D721Med (cell line): Measurements from ENCODE around the gene TMEM91.
"Not testable (repeated sequence)": the region's sequence is repeated elsewhere in the genome, so short reads cannot be mapped to it uniquely, and the experiment has no call there.

ENCODE experiments used
- DNase-seq: peaks from one replicate; pipeline ENCODE4 v3.0.0; 2011; ENCODE audit warnings: low spot score; ENCODE audit not compliant: insufficient read length
- FAIRE-seq: peaks from 2 replicates; lab custom pipeline; 2011; peaks lifted over from hg19 to GRCh38; lab: Jason Lieb, UNC
- TF ChIP-seq, protein P1 (sequence below): IDR thresholded peaks from 2 replicates; pipeline ENCODE4 v1.5.1; 2012; ENCODE audit warnings: mild to moderate bottlenecking, control low read depth; ENCODE audit not compliant: insufficient read depth; ENCODE audit errors: missing control alignments

Gene TMEM91

GRCh38 chr19:41341669-41342490, 34.5 kb upstream of the TMEM91 start:
- FAIRE-seq (no peak), DNase-seq (no peak)
- TF ChIP-seq, protein P1, sequence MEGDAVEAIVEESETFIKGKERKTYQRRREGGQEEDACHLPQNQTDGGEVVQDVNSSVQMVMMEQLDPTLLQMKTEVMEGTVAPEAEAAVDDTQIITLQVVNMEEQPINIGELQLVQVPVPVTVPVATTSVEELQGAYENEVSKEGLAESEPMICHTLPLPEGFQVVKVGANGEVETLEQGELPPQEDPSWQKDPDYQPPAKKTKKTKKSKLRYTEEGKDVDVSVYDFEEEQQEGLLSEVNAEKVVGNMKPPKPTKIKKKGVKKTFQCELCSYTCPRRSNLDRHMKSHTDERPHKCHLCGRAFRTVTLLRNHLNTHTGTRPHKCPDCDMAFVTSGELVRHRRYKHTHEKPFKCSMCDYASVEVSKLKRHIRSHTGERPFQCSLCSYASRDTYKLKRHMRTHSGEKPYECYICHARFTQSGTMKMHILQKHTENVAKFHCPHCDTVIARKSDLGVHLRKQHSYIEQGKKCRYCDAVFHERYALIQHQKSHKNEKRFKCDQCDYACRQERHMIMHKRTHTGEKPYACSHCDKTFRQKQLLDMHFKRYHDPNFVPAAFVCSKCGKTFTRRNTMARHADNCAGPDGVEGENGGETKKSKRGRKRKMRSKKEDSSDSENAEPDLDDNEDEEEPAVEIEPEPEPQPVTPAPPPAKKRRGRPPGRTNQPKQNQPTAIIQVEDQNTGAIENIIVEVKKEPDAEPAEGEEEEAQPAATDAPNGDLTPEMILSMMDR: peak; percentile 1

DNA sequence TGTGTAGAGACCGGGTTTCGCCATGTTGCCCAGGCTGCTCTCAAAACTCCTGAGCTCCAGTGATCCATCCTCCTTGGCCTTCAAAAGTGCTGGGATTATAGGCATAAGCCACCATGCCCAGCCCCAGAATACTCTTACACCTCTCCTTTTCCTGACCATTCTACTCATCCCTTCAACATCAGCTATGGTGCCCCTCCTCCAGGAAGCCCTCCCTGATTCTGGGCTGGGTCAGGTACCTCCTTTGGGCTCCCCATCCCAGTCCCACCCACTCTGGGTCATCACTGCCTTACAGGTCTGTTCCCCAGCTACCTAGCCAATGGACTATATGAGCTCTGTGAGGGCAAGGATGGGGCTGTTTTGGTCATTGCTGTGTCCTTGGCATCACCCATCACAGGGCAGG, 32.2 kb upstream of the TMEM91 start:
- no peak for DNase-seq
- no peak for FAIRE-seq
- TF ChIP-seq, protein P1: no peak

DNA sequence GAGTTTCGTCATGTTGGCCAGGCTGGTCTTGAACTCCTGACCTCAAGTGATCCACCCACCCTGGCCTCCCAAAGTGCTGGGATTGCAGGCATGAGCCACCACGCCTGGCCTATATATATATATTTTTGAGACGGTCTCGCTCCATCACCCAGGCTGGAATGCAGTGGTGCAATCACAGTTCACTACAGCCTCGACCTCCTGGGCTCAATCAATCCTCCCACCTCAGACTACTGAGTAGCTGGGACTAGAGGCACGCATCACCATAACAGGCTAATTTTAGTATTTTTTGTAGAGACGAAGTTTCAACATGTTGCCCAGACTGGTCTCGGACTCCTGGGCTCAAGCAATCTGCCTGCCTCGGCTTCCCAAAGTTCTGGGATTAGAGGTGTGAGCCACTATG, 29.4 kb upstream of the TMEM91 start:
- DNase-seq, FAIRE-seq: not testable (repeated sequence)

- DNase-seq (no peak), FAIRE-seq (no peak)
- TF ChIP-seq, protein P1: no peak
Observed at GRCh38 chr19:41350735-41351338, 25.5 kb upstream of the TMEM91 start.

GRCh38 chr19:41351339-41352245, 24.7 kb upstream of the TMEM91 start:
- DNase-seq (no peak), FAIRE-seq (no peak)
- TF ChIP-seq, protein P1: no peak

DNA sequence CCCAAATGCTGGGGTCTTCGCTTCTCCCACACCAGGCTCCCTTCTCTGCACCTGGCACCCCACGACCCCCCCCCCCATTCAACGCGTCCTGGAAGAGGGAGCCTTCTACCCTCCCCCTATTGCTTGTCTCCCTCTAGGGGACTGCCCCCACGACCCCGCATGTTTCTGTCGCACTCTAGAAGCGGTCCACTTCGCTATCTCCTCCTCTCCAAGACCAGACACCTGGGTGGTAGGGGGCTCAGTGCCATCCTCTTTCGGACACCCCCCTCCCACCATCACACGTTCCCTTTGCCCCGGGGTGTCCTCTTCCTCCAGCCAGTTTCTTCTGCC, 24.1 kb upstream of the TMEM91 start:
- TF ChIP-seq, protein P1: no peak
- DNase-seq (no peak), FAIRE-seq (no peak)
